H1 (cell line): Measurements from ENCODE around the gene SHC3. TPM values are rescaled to one million over a fixed set of nuclear protein-coding genes. Genes with fewer than 3 reads are reported as not detected.

ENCODE experiments used
- CTCF ChIA-PET: fragments of 300-600 bp; sonication (Branson Sonifier 250); formaldehyde crosslinking; loops from one replicate; lab custom pipeline; 2021; ENCODE audit not compliant: partially characterized antibody; lab: Charles Lee
- POLR2A ChIA-PET: fragments of 300-600 bp; sonication (Branson Sonifier 250); formaldehyde crosslinking; loops from one replicate; lab custom pipeline; 2021; ENCODE audit warnings: inconsistent platforms; ENCODE audit not compliant: partially characterized antibody; lab: Charles Lee
- DNase-seq, 2 experiments: peaks; one replicate each; pipeline versions ENCODE4 v3.0.0 to v3.0.0-alpha.2; 2010 to 2022; ENCODE audit warnings: low spot score in 2 of 2, low read depth in 1 of 2, mixed read lengths in 1 of 2
- FAIRE-seq: peaks from 2 replicates; lab custom pipeline; 2011; peaks lifted over from hg19 to GRCh38; lab: Jason Lieb, UNC
- H2AFZ ChIP-seq: 2 replicates; pipeline ENCODE4 v1.8.1; 2012; ENCODE audit warnings: low read length, inconsistent platforms
- H2AK5ac ChIP-seq: 2 replicates; pipeline ENCODE4 v1.6.1; 2013; ENCODE audit warnings: low read depth, low read length
- H2BK120ac ChIP-seq: replicated peaks from 2 replicates; pipeline ENCODE3; 2013; ENCODE audit warnings: low read depth, low read length, inconsistent platforms
- H2BK12ac ChIP-seq: 2 replicates; pipeline ENCODE4 v1.6.1; 2013; ENCODE audit warnings: low read depth, low read length
- H2BK15ac ChIP-seq: 2 replicates; pipeline ENCODE4 v1.6.1; 2013; ENCODE audit warnings: low read length
- H2BK20ac ChIP-seq: 2 replicates; pipeline ENCODE4 v1.6.1; 2013; ENCODE audit warnings: low read length
- H2BK5ac ChIP-seq: 2 replicates; pipeline ENCODE4 v1.6.1; 2013; ENCODE audit warnings: low read depth, low read length
- H3K14ac ChIP-seq: 2 replicates; pipeline ENCODE4 v1.6.1; 2013; ENCODE audit warnings: inconsistent platforms; ENCODE audit not compliant: insufficient read length
- H3K18ac ChIP-seq: 2 replicates; pipeline ENCODE4 v1.6.1; 2013; ENCODE audit warnings: low read length; ENCODE audit errors: extremely low read depth
- H3K23ac ChIP-seq: 2 replicates; pipeline ENCODE4 v1.6.1; 2013; ENCODE audit warnings: inconsistent platforms; ENCODE audit not compliant: insufficient read length
- H3K23me2 ChIP-seq: 2 replicates; pipeline ENCODE4 v1.6.1; 2013; ENCODE audit warnings: low read depth, low read length
- H3K27ac ChIP-seq: 2 replicates; pipeline ENCODE4 v1.6.1; 2011; ENCODE audit warnings: low read depth, low read length, inconsistent platforms
- H3K27me3 ChIP-seq, 4 experiments: replicated peaks in 1 of 4; 1 replicate in 1 of 4; 2 replicates in 3 of 4; pipeline versions ENCODE4 v1.6.1 to v1.8.1; 2011 to 2013; ENCODE audit warnings: low read length in 3 of 4, mild to moderate bottlenecking in 3 of 4, inconsistent platforms in 2 of 4, mixed read lengths in 2 of 4, moderate library complexity in 1 of 4; ENCODE audit not compliant: control insufficient read depth in 3 of 4, insufficient read depth in 3 of 4; ENCODE audit errors: extremely low read depth in 1 of 4
- H3K36me3 ChIP-seq, 4 experiments: 2 replicates each; pipeline versions ENCODE4 v1.6.1 to v1.8.1; 2011 to 2013; ENCODE audit warnings: mild to moderate bottlenecking in 4 of 4, low read length in 3 of 4, moderate library complexity in 2 of 4, control low read depth in 1 of 4, inconsistent platforms in 1 of 4; ENCODE audit not compliant: insufficient read depth in 4 of 4, control insufficient read depth in 2 of 4
- H3K4ac ChIP-seq: replicated peaks from 2 replicates; pipeline ENCODE3; 2013; ENCODE audit warnings: low read length, low read depth, mixed read lengths, inconsistent platforms; ENCODE audit not compliant: insufficient read length
- H3K4me1 ChIP-seq, 4 experiments: replicated peaks in 1 of 4; 1 replicate in 1 of 4; 2 replicates in 3 of 4; pipeline versions ENCODE4 v1.6.1 to v1.8.1; 2011 to 2013; ENCODE audit warnings: low read length in 3 of 4, inconsistent platforms in 2 of 4, mixed read lengths in 1 of 4; ENCODE audit not compliant: insufficient read depth in 4 of 4, control insufficient read depth in 3 of 4
- H3K4me2 ChIP-seq, 2 experiments: 2 replicates each; pipeline versions ENCODE4 v1.6.1 to v1.8.1; 2011 to 2013; ENCODE audit warnings: low read depth in 2 of 2, low read length in 2 of 2, control low read depth in 1 of 2, inconsistent platforms in 1 of 2, mild to moderate bottlenecking in 1 of 2; ENCODE audit not compliant: insufficient read depth in 1 of 2
- H3K4me3 ChIP-seq, 4 experiments: fragments of 200-600, 300-600 bp in 1 of 4; sonication (generic), shearing (Covaris generic), sonication (Bioruptor Twin) in 1 of 4; 2 replicates each; pipeline versions ENCODE4 v1.5.1 to v1.8.1; 2011 to 2016; ENCODE audit warnings: low read length in 4 of 4, low read depth in 3 of 4, control low read depth in 2 of 4, inconsistent platforms in 2 of 4, mild to moderate bottlenecking in 2 of 4, mixed read lengths in 1 of 4, moderate library complexity in 1 of 4; ENCODE audit not compliant: insufficient read depth in 2 of 4; ENCODE audit errors: extremely low read depth in 1 of 4
- H3K56ac ChIP-seq: replicated peaks from 2 replicates; pipeline ENCODE3; 2013; ENCODE audit warnings: low read depth, mild to moderate bottlenecking, mixed read lengths, low read length, inconsistent platforms; ENCODE audit not compliant: insufficient read length
- H3K79me1 ChIP-seq: 2 replicates; pipeline ENCODE4 v1.6.1; 2013; ENCODE audit warnings: low read depth, low read length, control low read depth
- H3K79me2 ChIP-seq, 2 experiments: 2 replicates each; pipeline versions ENCODE4 v1.6.1 to v1.8.1; 2012 to 2013; ENCODE audit warnings: low read length in 2 of 2, mild to moderate bottlenecking in 2 of 2, inconsistent platforms in 1 of 2; ENCODE audit not compliant: insufficient read depth in 2 of 2, control insufficient read depth in 1 of 2
- H3K9ac ChIP-seq, 4 experiments: replicated peaks in 1 of 4; 1 replicate in 1 of 4; 2 replicates in 3 of 4; pipeline versions ENCODE4 v1.6.1 to v1.8.1; 2011 to 2013; ENCODE audit warnings: low read depth in 3 of 4, low read length in 3 of 4, control low read depth in 2 of 4, mild to moderate bottlenecking in 2 of 4, moderate library complexity in 2 of 4, inconsistent platforms in 1 of 4; ENCODE audit errors: extremely low read depth in 1 of 4
- H3K9me3 ChIP-seq, 2 experiments: 2 replicates each; pipeline versions ENCODE4 v1.6.1 to v1.8.1; 2012 to 2013; ENCODE audit warnings: mild to moderate bottlenecking in 2 of 2, moderate library complexity in 2 of 2, control low read depth in 1 of 2, inconsistent platforms in 1 of 2, low read depth in 1 of 2, low read length in 1 of 2, mixed read lengths in 1 of 2; ENCODE audit not compliant: insufficient read depth in 2 of 2
- H4K20me1 ChIP-seq, 2 experiments: replicated peaks in 1 of 2; 2 replicates each; pipeline versions ENCODE3 to v1.8.1; 2011 to 2013; ENCODE audit warnings: inconsistent platforms in 2 of 2, low read length in 2 of 2, mild to moderate bottlenecking in 1 of 2; ENCODE audit not compliant: insufficient read depth in 2 of 2, control insufficient read depth in 1 of 2
- H4K5ac ChIP-seq: 2 replicates; pipeline ENCODE4 v1.6.1; 2013; ENCODE audit warnings: low read length, low read depth, mixed read lengths, inconsistent platforms; ENCODE audit not compliant: insufficient read length
- H4K8ac ChIP-seq: 2 replicates; pipeline ENCODE4 v1.8.0; 2013; ENCODE audit warnings: mild to moderate bottlenecking, moderate library complexity, low read length, inconsistent platforms; ENCODE audit not compliant: insufficient read depth; ENCODE audit errors: extremely low read depth
- H4K91ac ChIP-seq: replicated peaks from 2 replicates; pipeline ENCODE3; 2013; ENCODE audit warnings: low read length, mixed read lengths, inconsistent platforms; ENCODE audit not compliant: insufficient read length
- FOSL1 ChIP-seq: IDR thresholded peaks from 2 replicates; pipeline ENCODE4 v1.6.1; 2011; ENCODE audit warnings: mild to moderate bottlenecking, low read depth, low read length, moderate library complexity; ENCODE audit not compliant: insufficient read depth
- KDM5A ChIP-seq: fragments of 200-600 bp; IDR thresholded peaks from 2 replicates; pipeline ENCODE4 v1.7.1; 2012; ENCODE audit warnings: mild to moderate bottlenecking, low read length, inconsistent platforms, mixed read lengths
- SIRT6 ChIP-seq: IDR thresholded peaks from one replicate; pipeline ENCODE4 v1.7.1; 2012; ENCODE audit warnings: low read length, inconsistent platforms
- SP1 ChIP-seq: IDR thresholded peaks from 2 replicates; pipeline ENCODE4 v1.6.1; 2011; ENCODE audit warnings: low read depth, low read length
- ZNF274 ChIP-seq: IDR thresholded peaks from 2 replicates; pipeline ENCODE4 v1.7.0; 2012; ENCODE audit warnings: low read length, borderline replicate concordance; ENCODE audit errors: extremely low read depth
- WGBS, 2 experiments: shearing (Covaris generic) in 1 of 2; methylation state at CpG; one replicate each; pipeline versions ENCODE4 v1.1.6 to v1.1.7; 2013 to 2015; ENCODE audit warnings: low lambda C conversion rate in 2 of 2, mixed read lengths in 2 of 2, inconsistent platforms in 1 of 2, low coverage in 1 of 2, missing lambda C conversion rate in 1 of 2; ENCODE audit not compliant: insufficient replicate concordance in 2 of 2, insufficient coverage in 1 of 2, insufficient read length in 1 of 2; ENCODE audit errors: extremely low coverage in 1 of 2, missing lambda C conversion rate in 1 of 2; 5-methylcytosine and 5-hydroxymethylcytosine counted together
- polyA plus RNA-seq, 7 experiments: library from polyadenylated mRNA; depleted of rRNA in 3 of 7; stranded (reverse) in 5 of 7; unstranded in 2 of 7; fragments of >200 nt in 5 of 7; fragments of 200-250 nt in 2 of 7; gene quantifications; 1 replicate in 5 of 7; 2 replicates in 1 of 7; 4 replicates in 1 of 7; pipeline versions ENCODE4 v1.2.1 to v1.2.3, GENCODE V29; 2011 to 2013; ENCODE audit warnings: missing spikeins in 2 of 7, mixed read lengths in 2 of 7
- total RNA-seq: library from RNA; stranded (reverse); fragmentation: NEBNext Ultra II Directional; extraction: Animal tissue kit (Norgen Biotek cat#: 25700); gene quantifications from 2 replicates; pipeline ENCODE4 v1.2.1, GENCODE V29; 2021

SHC3 gene
- total and polyA plus RNA-seq, 2 of the 8 experiments (the other 6 are each of a cell fraction or from before 2014, with no cell fraction given): 1.4 to 7.1 TPM

DNA sequence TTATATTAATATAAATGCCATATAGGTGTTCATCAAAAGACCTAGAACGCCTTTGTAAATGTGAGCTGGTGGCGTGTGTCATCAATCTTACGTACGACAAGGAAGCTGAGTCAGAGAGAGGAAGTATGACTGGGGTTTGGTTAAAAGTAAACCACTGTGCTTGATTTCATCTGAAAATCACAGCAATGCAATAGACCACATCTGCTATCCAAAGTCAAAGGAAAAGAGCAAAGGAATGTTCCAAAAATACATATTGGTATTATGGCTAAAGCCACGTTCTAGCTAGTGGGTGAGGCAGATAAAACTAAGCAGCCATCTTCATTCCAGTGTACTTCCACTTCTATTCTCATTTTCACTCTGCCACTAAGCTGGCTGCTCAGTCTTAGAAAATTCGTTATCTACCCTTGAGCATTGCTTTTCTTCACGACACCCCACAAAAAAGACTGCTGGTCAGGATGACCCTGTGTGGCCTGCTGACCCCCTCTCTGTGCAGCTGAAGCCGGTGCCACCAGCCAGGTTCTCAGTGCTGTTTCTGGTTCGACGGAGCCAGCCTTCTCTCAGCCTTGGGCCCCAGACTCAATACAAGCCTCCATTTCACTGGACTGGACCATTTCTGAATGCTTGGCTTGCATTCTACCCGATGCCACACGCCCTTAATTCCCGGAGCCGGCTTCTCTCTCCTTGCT, 23.8 kb downstream of the SHC3 start:
- H3K14ac ChIP-seq: no peak overlapping the region
- H4K91ac ChIP-seq: no peak overlapping the region
- no peak overlapping the region for H4K8ac ChIP-seq
- no peak overlapping the region for H3K9ac ChIP-seq
- no peak overlapping the region for H3K23ac ChIP-seq
- H3K4ac ChIP-seq: no peak overlapping the region
- no peaks in the 10 kb centered on the region for H3K9me3 ChIP-seq
- no peak overlapping the region for H2BK15ac ChIP-seq
- no peak overlapping the region for H3K27ac ChIP-seq
- ChIA-PET CTCF (interaction anchor here (0.5 to 0.8 kb wide), 2 partner anchors 14 to 80 kb away, joined by 3 read pairs; no protein-coding TSS in a partner anchor), POLR2A (interaction anchor here (1.0 kb wide), 1 partner anchor 155 kb away, joined by 4 read pairs; no protein-coding TSS in a partner anchor)
- no peaks in the 10 kb centered on the region for H3K36me3 ChIP-seq
- H2BK120ac ChIP-seq: no peak overlapping the region
- H2BK20ac ChIP-seq: no peak overlapping the region
- no peak for TF ChIP-seq FOSL1
- TF ChIP-seq ZNF274: no peak
- no peak for TF ChIP-seq KDM5A
- no peak for TF ChIP-seq SP1
- TF ChIP-seq SIRT6: no peak
- no peak overlapping the region for H2AK5ac ChIP-seq
- no peak overlapping the region for H3K4me3 ChIP-seq
- H3K23me2 ChIP-seq: no peaks in the 10 kb centered on the region
- no peak overlapping the region for H3K4me2 ChIP-seq
- no peak overlapping the region for H3K56ac ChIP-seq
- WGBS, 2 experiments: 86% methylated on average over 14 of the region's 14 CpGs; no CpG with 5 or more reads in 1 of the 2 experiments
- H3K79me2 ChIP-seq: no peaks in the 10 kb centered on the region
- H3K27me3 ChIP-seq: no peaks in the 10 kb centered on the region
- no peaks in the 10 kb centered on the region for H3K79me1 ChIP-seq
- H3K4me1 ChIP-seq: no peaks in the 10 kb centered on the region
- H4K5ac ChIP-seq: no peak overlapping the region
- H2AFZ ChIP-seq: no peak overlapping the region
- H2BK5ac ChIP-seq: 0 out of 2 replicates have a peak overlapping the region, but pooled peaks have one; percentile 5
- H4K20me1 ChIP-seq: no peaks in the 10 kb centered on the region
- DNase-seq (no peak), FAIRE-seq (no peak)
- no peak overlapping the region for H3K18ac ChIP-seq
- H2BK12ac ChIP-seq: no peak overlapping the region
